HG02938 (cell line): ENCODE results near the gene ECPAS.
"Not testable (repeated sequence)": the region's sequence is repeated elsewhere in the genome, so short reads cannot be mapped to it uniquely, and the experiment has no call there.

ENCODE experiments used
- ATAC-seq: cut with Tn5 transposase; IDR thresholded peaks from one replicate; pipeline ENCODE4 v1.9.1; 2021; ENCODE audit warnings: mild to moderate bottlenecking, moderate library complexity; ENCODE audit not compliant: unreplicated experiment

Gene ECPAS

GRCh38 chr9:111429175-111429574 lies 55.0 kb downstream of the ECPAS start:
- no peak for ATAC-seq

DNA sequence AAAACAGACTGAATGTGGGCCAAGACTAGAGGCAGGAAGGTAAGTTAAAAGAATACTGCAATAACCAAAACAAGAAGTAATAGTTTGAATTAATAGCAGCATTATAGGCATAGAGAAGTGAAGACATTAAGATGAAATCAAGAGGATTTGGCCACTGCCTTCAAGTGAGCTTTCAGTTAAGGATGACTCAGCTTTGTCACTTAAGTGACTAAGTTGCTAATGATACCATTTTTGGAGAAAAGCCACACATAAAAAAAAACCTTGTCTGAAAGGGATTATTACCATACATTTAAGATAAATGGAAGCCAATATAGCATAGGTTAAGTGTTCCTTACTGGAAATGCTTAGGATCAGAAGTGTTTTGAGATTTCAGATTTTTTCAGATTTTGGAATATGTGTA lies 57.0 kb downstream of the ECPAS start:
- peak; percentile 45 for ATAC-seq

GRCh38 chr9:111423389-111423788 lies 60.8 kb downstream of the ECPAS start:
- ATAC-seq = no peak

DNA sequence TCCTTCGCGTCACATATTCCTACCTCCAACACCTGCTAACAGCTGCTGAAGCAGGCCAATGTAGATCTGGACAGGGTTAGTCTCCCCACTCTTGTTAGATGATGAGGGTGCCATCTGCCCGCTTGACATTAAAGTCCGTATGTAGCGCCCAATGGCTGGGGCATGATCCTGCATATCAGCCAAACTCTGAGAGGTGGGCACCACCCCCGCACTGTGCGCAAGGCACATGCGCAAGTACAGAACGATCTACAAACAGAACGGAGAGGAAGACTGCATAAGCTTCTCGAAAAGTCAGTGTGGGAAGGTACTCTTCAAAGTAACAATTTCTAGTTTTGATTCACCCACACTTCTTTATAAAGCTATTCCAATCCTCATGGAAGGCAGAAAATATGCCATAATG lies 69.8 kb downstream of the ECPAS start:
- no peak for ATAC-seq

DNA sequence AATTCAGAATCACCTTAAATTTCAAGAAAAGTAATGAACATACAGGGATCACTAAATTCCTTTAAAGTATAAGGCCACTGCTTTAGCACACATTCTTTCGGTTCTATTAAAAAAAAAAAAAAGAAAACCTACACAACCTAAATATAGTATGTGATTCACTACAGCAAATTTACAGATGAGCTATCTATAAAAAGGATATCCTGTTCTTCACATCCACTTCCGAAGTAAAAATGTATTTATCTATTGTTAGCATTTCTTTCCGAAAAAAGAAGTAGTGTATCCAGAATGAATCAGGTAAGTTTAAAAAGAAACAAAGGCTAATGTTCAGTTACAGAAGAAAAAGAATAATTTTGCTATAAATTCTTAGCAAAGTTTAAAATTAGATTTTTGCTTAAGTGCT lies 70.2 kb downstream of the ECPAS start:
- ATAC-seq = no peak

DNA sequence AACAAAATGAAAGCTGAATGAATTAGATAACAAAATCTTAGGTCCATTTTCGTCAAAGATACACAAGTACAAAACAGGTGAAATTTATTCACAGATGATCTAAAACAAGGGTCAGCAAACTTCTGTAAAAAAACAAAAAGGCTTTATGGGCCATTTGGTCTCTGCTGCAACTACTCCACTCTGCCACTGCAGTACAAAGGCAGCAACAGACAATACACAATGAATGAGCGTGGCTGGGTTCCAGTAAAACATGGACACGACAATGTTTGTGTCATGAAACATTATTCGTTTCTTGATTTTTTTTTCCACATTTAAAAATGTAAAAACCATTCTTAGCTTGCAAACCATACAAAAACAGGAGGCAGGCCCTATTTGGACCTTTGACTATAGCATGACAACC lies 71.9 kb downstream of the ECPAS start:
- no peak for ATAC-seq

- ATAC-seq = no peak
Observed at GRCh38 chr9:111411266-111411665, 72.9 kb downstream of the ECPAS start.

DNA sequence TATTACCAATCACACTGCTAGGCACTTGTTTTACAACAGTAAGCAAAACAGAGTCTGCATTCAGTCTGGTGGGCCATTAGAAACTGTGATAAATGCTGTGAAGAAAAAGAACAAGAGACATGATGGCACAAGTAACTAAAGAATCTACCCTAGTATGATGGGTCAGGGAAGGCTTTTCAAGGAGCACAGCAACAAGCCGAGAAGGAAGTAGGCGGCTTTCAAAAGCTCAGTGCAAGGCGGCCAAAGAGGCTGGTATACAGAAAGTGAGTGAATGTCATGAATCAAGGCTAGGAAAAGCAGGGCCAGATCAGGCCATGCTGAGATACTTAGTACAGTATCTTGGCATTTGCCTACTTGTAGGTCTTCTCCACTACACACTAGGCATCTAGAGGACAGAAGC lies 76.4 kb downstream of the ECPAS start:
- ATAC-seq = no peak

DNA sequence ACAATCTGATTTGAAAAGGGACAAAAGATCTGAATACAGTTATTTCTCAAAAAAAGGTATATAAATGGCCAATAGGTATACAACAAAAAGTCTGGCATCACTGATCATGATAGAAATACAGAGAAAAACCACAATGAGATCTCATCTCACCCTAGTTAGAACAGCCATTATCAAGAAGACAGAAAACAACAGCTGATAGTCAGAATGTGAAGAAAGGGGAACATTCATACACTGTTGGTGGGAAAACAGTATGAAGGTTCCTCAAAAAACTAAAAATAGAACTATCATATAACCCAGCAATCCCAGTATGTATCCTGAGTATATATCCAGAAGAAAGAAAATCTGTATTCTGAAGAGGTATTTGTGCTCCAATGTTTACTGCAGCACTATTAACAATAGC lies 78.5 kb downstream of the ECPAS start:
- no peak for ATAC-seq

GRCh38 chr9:111401486-111401885 lies 82.7 kb downstream of the ECPAS start:
- ATAC-seq = not testable (repeated sequence)

GRCh38 chr9:111400564-111400898 lies 83.7 kb downstream of the ECPAS start:
- ATAC-seq = no peak

DNA sequence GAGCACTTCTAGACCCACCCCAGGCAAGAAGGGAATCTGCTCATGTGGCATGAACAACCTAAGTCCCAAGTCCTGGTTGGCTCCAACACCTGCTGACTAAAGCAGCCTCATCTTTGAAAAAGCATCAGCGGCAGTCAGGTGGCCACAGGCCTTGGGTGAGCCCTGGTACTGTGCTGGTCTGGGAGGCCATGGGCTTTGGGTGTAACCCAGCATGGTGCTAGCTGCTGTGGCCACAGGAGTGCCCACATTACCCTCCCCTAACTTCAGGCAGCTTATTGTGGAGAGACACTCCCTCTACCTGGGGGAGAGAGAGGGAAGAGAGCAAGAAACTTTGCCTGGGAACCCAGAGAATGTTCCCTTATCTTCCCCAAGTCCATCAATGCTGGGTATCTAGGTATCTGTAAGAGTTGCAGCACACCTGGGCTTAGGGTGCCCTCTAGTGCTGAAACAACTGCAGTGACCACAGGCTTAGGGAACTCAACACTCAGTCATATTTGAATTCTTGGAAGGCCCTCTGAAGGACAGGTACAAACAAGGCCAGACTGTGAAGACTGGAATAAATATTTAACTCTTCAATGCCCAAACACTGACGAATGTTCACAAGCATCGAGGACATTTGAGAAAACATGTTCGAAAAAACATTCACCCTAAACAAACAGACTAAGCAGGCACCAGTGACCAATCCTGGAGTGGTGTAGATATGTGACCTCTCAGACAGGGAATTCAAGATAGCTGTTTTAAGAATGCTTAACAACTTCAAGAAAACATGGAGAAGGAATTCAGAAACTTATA lies 84.2 kb downstream of the ECPAS start:
- ATAC-seq = no peak

GRCh38 chr9:111399211-111399739 lies 84.9 kb downstream of the ECPAS start:
- no peak for ATAC-seq

DNA sequence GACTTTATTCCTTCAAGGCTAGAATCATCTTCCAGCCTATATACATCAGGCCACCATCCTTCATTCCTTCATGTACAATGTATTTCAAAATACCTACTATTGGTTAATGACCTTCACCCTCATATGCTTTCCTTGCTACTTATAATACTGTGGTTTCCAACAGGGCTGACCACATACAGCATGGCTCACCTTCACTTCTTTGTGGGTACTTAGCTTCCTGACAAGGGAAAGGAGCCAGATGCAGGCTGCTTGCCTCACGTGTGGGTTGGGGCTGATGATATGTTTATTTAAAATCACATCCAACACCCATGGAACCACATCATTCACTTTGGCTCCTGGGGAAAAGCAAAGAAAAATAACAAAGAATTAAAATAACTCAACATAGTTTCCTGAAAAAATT lies 90.2 kb downstream of the ECPAS start:
- ATAC-seq = no peak

DNA sequence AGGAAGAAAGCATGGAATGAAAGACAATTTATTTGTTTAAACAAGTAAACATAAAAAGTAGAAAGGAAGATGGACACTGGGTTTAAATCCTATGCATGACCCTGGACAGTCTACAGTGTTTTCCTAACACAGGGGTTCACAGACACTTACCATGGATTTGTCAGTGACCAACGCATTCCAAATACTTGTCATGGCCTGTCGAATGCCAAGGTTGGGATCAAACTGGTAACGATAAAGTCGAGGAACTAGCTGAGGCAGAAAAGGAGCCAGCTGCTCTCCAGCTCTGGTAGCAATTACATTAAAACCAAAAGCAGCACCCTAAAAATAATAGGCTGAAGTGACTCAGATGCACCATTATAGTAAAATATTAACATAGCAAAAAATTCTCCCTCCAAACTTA lies 94.8 kb downstream of the ECPAS start:
- no peak for ATAC-seq

DNA sequence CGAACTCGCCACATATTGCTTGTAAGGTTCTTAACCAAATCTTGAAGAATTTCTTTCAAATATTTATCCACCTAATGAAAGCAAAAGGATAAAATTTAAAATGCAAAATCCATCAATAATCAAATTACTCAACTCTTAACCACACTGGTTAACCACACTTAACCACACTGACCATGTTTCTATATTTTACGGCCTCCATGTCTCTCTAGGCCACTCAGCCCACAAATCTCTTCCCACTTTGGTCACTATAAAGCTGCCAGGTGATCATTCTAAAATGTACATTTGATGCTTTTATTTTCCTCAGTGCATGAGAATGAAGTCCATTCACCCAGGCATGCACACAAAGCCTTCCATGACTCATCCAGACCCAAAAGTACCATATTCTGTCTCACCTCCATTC lies 97.8 kb downstream of the ECPAS start:
- no peak for ATAC-seq

DNA sequence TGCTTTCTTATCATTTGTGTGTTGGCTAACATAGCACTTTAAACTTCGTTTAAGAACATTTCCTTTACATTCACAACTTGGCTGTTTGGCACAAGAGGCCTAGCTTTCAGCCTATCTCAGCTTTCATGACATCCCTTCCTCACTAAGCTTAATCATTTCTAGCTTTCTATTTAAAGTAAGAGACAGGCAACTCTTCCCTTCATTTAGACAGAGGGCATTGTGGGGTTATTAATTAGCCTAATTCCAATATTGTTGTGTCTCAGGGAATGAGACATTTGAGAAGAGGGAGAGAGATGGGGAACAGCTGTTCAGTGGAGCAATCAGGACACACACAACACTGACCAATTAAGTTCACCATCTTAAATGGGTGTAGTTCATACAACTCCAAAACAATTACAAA lies 103.2 kb downstream of the ECPAS start:
- ATAC-seq = no peak

DNA sequence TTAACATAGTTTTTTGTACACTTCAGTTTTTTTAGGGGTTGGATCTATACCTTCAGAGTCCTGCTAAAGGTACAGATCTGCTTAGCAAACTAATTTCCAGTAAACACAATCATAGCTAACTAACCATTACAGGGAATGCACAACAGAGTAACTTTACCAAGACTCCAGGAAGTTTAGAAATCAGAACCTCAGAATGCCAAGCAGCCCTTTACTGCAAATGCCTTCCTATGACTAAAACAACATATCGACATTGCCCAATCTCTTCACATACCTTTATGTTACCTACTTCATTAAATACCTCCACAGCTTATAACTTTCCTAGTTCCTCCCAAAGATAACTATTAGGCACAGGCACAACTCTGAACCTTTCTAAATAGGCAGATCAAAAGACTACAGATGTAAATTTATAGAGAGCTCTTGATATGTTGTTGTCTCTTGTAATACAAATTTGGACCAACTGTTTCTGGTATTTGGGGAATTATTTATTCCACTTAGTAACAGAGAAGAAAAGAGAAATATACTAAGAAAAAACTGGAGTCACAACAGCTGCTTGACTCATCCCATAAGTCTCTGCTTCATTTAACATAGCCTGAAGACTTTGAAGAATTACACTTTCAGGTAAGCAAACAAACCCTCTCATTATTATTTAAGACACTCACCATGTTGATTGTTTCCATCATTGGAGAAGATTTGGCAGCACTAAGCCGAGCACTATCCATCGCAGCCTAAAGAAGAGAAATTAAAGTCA lies 108.2 kb downstream of the ECPAS start:
- no peak for ATAC-seq

GRCh38 chr9:111375062-111375461 lies 109.1 kb downstream of the ECPAS start:
- ATAC-seq = no peak

GRCh38 chr9:111372297-111372696 lies 111.9 kb downstream of the ECPAS start:
- no peak for ATAC-seq

DNA sequence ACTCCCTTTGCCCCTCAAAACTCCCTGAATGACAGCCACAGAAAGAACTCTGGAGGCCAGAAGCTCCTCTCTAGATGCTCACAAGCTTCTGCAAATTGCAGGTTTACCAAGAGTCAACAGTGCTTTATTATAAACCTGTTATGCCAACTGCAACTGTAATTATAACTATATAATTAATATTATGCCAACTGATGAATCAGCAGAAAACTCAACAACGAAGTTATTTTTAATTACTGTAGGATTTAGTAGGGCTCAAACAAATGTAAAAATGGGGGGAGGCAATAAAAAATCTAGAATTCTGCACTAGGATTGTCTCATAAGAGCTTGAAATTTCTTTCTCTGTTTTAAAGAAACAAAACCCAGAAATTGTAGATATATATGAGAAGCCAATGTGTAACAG lies 117.2 kb downstream of the ECPAS start:
- no peak for ATAC-seq

- no peak for ATAC-seq
Observed at GRCh38 chr9:111362526-111362925, 121.7 kb downstream of the ECPAS start.
